WTC11 (cell line): ENCODE measurements around the gene KIAA2012. TPM values are rescaled to one million over a fixed set of nuclear protein-coding genes. Genes with fewer than 3 reads are reported as not detected.

Source experiments
- ATF3 ChIP-seq: sonication (generic); formaldehyde crosslinking; conservative IDR thresholded peaks from 2 replicates; pipeline ENCODE4 v1.8.1; 2022; ENCODE audit warnings: mild to moderate bottlenecking, missing genetic modification reagents
- CTCF ChIP-seq: fragments of 200-600 bp; IDR thresholded peaks from 2 replicates; pipeline ENCODE4 v1.8.0; 2022; ENCODE audit warnings: antibody characterized with exemption
- E2F4 ChIP-seq: sonication (generic); formaldehyde crosslinking; IDR thresholded peaks from 2 replicates; pipeline ENCODE4 v1.8.1; 2022; ENCODE audit warnings: low read depth, mild to moderate bottlenecking, moderate library complexity, missing genetic modification reagents, borderline replicate concordance
- ELF4 ChIP-seq: sonication (generic); formaldehyde crosslinking; IDR thresholded peaks from 2 replicates; pipeline ENCODE4 v1.8.1; 2022; ENCODE audit warnings: low read depth, mild to moderate bottlenecking, moderate library complexity, missing genetic modification reagents
- ESRRA ChIP-seq: sonication (generic); formaldehyde crosslinking; IDR thresholded peaks from 2 replicates; pipeline ENCODE4 v1.8.1; 2022; ENCODE audit warnings: mild to moderate bottlenecking, missing genetic modification reagents, borderline replicate concordance
- ETV6 ChIP-seq: sonication (generic); formaldehyde crosslinking; IDR thresholded peaks from 2 replicates; pipeline ENCODE4 v1.8.1; 2022; ENCODE audit warnings: mild to moderate bottlenecking, missing genetic modification reagents
- FOXJ3 ChIP-seq: sonication (generic); formaldehyde crosslinking; IDR thresholded peaks from 2 replicates; pipeline ENCODE4 v1.9.0; 2021; ENCODE audit warnings: missing genetic modification reagents, mild to moderate bottlenecking, borderline replicate concordance
- HMGA2 ChIP-seq: fragments of 250-450 bp; sonication (Bioruptor Pico); IDR thresholded peaks from 2 replicates; pipeline ENCODE4 v1.4.0; 2021; ENCODE audit warnings: mild to moderate bottlenecking, moderate library complexity
- MXD4 ChIP-seq: fragments of 250-450 bp; sonication (Bioruptor Pico); IDR thresholded peaks from 2 replicates; pipeline ENCODE4 v1.8.0; 2021; ENCODE audit warnings: mild to moderate bottlenecking, moderate library complexity, borderline replicate concordance
- NR1H2 ChIP-seq: sonication (generic); formaldehyde crosslinking; IDR thresholded peaks from 2 replicates; pipeline ENCODE4 v1.9.0; 2021; ENCODE audit warnings: mild to moderate bottlenecking, moderate library complexity, missing genetic modification reagents
- PRDM15 ChIP-seq: sonication (generic); formaldehyde crosslinking; IDR thresholded peaks from 2 replicates; pipeline ENCODE4 v1.8.0; 2022; ENCODE audit warnings: missing genetic modification reagents
- PREB ChIP-seq: sonication (generic); formaldehyde crosslinking; IDR thresholded peaks from 2 replicates; pipeline ENCODE4 v1.8.1; 2022; ENCODE audit warnings: mild to moderate bottlenecking, missing genetic modification reagents, moderate library complexity, borderline replicate concordance
- PRRX2 ChIP-seq: fragments of 250-450 bp; sonication (Bioruptor Pico); IDR thresholded peaks from 2 replicates; pipeline ENCODE4 v1.8.0; 2021; ENCODE audit warnings: mild to moderate bottlenecking
- RORB ChIP-seq: fragments of 250-450 bp; sonication (Bioruptor Pico); IDR thresholded peaks from 2 replicates; pipeline ENCODE4 v1.9.0; 2021; ENCODE audit warnings: mild to moderate bottlenecking
- SMAD3 ChIP-seq: sonication (generic); formaldehyde crosslinking; IDR thresholded peaks from 2 replicates; pipeline ENCODE4 v1.8.0; 2022; ENCODE audit warnings: missing genetic modification reagents, mild to moderate bottlenecking, borderline replicate concordance
- SOX15 ChIP-seq: fragments of 250-450 bp; sonication (Bioruptor Pico); IDR thresholded peaks from 2 replicates; pipeline ENCODE4 v1.9.0; 2021; ENCODE audit warnings: mild to moderate bottlenecking
- STAT6 ChIP-seq: sonication (generic); formaldehyde crosslinking; conservative IDR thresholded peaks from 2 replicates; pipeline ENCODE4 v1.8.1; 2023; ENCODE audit warnings: mild to moderate bottlenecking, low read depth, missing genetic modification reagents, moderate library complexity
- TP53 ChIP-seq: sonication (generic); formaldehyde crosslinking; IDR thresholded peaks from 2 replicates; pipeline ENCODE4 v1.8.1; 2023; ENCODE audit warnings: mild to moderate bottlenecking, missing genetic modification reagents
- ZBTB43 ChIP-seq: sonication (generic); formaldehyde crosslinking; IDR thresholded peaks from 2 replicates; pipeline ENCODE4 v1.8.1; 2023; ENCODE audit warnings: mild to moderate bottlenecking, missing genetic modification reagents
- ZMAT4 ChIP-seq: fragments of 250-450 bp; sonication (Bioruptor Pico); IDR thresholded peaks from 2 replicates; pipeline ENCODE4 v1.9.0; 2021; ENCODE audit warnings: mild to moderate bottlenecking
- ZNF138 ChIP-seq: sonication (generic); formaldehyde crosslinking; conservative IDR thresholded peaks from 2 replicates; pipeline ENCODE4 v1.8.1; 2022; ENCODE audit warnings: mild to moderate bottlenecking, moderate library complexity, missing genetic modification reagents
- ZNF232 ChIP-seq: sonication (generic); formaldehyde crosslinking; IDR thresholded peaks from 2 replicates; pipeline ENCODE4 v1.8.0; 2022; ENCODE audit warnings: mild to moderate bottlenecking, missing genetic modification reagents
- ZNF396 ChIP-seq: fragments of 250-450 bp; sonication (Bioruptor Pico); IDR thresholded peaks from 2 replicates; pipeline ENCODE4 v1.8.0; 2021; ENCODE audit warnings: mild to moderate bottlenecking, moderate library complexity, borderline replicate concordance
- ZNF512 ChIP-seq: sonication (generic); formaldehyde crosslinking; IDR thresholded peaks from 2 replicates; pipeline ENCODE4 v1.8.1; 2022; ENCODE audit warnings: missing genetic modification reagents, borderline replicate concordance
- total RNA-seq: library from RNA; stranded (reverse); gene quantifications from 3 replicates; pipeline ENCODE4 v1.2.3, GENCODE V29; 2021

The KIAA2012 gene
- total RNA-seq, 1 experiment from 2014 or later, result not detected

GRCh38 chr2:202035089-202035940 is 37.7 kb upstream of the KIAA2012 start (continued):
- TF ChIP-seq ZNF396 (CRISPR knock-in tag) (no peak), FOXJ3 (CRISPR knock-in tag) (no peak), RORB (CRISPR knock-in tag) (no peak), ZNF512 (CRISPR knock-in tag) (no peak), MXD4 (CRISPR knock-in tag) (no peak), PRDM15 (CRISPR knock-in tag) (no peak), E2F4 (CRISPR knock-in tag) (no peak; the same call in none of the 2 replicates), SOX15 (no peak), TP53 (CRISPR knock-in tag) (no peak), STAT6 (CRISPR knock-in tag) (no peak), HMGA2 (CRISPR knock-in tag) (no peak), PRRX2 (CRISPR knock-in tag) (no peak), ESRRA (CRISPR knock-in tag) (peak; percentile 76), CTCF (no peak), ZNF138 (CRISPR knock-in tag) (no peak; the same call in 1 of the 2 replicates), ETV6 (CRISPR knock-in tag) (no peak), ZNF232 (CRISPR knock-in tag) (0 out of 2 replicates have a peak, but pooled peaks have one; percentile 10), ATF3 (CRISPR knock-in tag) (no peak), NR1H2 (CRISPR knock-in tag) (no peak), ZMAT4 (CRISPR knock-in tag) (no peak), ELF4 (CRISPR knock-in tag) (no peak), SMAD3 (CRISPR knock-in tag) (peak; percentile 17; the same call in 1 of the 2 replicates), PREB (no peak), ZBTB43 (CRISPR knock-in tag) (peak; percentile 74)
